ENCODE data around the gene ATP2B1.

ATP2B1 gene

DNA sequence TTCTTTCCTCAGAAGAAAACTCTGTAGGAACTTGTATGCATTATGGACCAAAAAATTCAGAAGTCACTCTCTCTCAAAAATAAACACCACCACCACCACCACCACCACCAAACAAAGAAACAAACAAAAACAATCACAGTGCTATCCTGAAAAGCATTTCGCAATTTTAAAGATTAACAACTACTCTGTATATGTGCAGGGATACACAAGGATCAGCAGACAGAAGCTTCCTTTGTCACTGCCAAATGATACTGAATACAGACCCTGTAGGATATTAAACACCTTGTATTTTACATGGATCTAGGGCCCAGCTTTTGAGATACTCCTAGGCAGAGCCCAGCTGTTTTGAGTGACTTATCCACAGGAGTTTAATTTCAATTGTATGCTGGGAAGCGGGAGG lies 31.7 kb downstream of the ATP2B1 start:
- no peak for DNase-seq (ENCODE audit: low read depth in 2 of 2)
- no peak overlapping the region for H3K4me3 ChIP-seq (replicated peaks in 1 of 2; ENCODE audit: low read depth in 2 of 2, low read length in 2 of 2)
- TF ChIP-seq, protein P1, sequence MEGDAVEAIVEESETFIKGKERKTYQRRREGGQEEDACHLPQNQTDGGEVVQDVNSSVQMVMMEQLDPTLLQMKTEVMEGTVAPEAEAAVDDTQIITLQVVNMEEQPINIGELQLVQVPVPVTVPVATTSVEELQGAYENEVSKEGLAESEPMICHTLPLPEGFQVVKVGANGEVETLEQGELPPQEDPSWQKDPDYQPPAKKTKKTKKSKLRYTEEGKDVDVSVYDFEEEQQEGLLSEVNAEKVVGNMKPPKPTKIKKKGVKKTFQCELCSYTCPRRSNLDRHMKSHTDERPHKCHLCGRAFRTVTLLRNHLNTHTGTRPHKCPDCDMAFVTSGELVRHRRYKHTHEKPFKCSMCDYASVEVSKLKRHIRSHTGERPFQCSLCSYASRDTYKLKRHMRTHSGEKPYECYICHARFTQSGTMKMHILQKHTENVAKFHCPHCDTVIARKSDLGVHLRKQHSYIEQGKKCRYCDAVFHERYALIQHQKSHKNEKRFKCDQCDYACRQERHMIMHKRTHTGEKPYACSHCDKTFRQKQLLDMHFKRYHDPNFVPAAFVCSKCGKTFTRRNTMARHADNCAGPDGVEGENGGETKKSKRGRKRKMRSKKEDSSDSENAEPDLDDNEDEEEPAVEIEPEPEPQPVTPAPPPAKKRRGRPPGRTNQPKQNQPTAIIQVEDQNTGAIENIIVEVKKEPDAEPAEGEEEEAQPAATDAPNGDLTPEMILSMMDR (IDR thresholded peaks at IDR 0.05; ENCODE audit: low read depth, low read length): no peak

DNA sequence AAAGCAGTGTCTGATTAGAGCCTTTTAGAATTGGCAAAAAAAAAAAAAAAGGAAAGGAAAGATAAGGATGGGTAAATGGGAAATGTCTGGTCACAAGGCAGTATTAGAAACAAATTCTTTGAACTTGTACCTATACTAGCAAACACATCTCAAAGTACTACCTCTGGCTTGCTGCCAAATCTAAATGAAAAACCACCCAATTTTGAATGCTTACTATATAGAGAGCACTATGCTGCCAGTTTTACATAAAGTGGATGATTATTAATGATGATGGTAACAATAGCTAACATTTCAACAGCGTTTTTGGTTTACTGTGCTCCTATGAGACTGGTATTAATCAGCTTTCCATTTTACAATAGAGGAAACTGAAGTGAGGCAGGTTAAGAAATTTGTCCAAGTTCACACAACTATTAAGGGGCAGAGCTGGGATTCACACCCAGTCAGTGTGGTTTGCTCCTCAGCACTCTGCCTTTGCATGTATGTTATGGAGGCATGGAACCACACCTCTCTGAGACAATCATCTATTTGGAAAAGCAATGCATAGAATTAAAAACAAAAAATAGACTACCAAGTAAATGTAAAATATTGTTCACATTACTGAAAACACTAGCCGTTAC lies 34.2 kb downstream of the ATP2B1 start:
- TF ChIP-seq, protein P1 (IDR thresholded peaks at IDR 0.05; ENCODE audit: low read depth, low read length): no peak
- no peak for DNase-seq (ENCODE audit: low read depth in 2 of 2)
- H3K4me3 ChIP-seq (replicated peaks in 1 of 2; ENCODE audit: low read depth in 2 of 2, low read length in 2 of 2): no peak overlapping the region

DNA sequence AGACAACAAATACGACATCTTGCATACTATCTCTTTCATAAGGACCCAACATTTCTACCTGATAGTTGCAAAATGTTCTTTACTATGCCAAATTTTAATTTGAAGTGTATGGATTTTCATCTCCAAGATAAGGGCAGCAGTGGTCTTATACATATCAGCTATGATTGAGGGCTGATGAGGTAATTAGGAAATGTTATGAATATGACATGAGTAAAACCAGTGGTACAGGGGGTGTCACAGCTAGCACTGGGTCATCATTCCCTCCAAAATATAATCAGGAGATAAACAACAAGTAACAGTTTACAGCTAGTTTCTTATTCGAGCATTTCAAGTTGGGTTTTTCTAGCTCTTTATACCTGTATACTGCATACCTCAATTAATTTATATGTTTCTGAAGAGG lies 35.0 kb downstream of the ATP2B1 start:
- H3K4me3 ChIP-seq (replicated peaks in 1 of 2; ENCODE audit: low read depth in 2 of 2, low read length in 2 of 2): no peak overlapping the region
- no peak for DNase-seq (ENCODE audit: low read depth in 2 of 2)
- TF ChIP-seq, protein P1 (IDR thresholded peaks at IDR 0.05; ENCODE audit: low read depth, low read length): no peak

DNA sequence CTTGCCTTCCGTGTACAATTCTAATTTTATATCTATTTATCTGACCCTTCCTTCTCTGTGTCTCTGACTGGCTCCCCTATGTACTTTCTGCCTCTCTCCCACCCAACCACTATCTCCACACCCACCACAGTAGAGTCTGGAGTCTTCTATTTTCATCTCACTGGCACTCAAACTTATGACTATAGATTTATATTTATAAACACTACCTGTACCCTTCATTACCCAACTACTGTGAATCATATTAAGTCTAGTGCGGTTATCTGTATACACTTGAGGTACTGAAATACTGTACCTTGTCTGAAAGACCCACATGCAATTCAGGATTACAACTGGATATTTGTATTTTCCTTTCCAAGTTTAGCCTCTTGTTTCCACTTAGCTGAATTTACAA lies 36.1 kb downstream of the ATP2B1 start:
- H3K4me3 ChIP-seq (replicated peaks in 1 of 2; ENCODE audit: low read depth in 2 of 2, low read length in 2 of 2): no peak overlapping the region
- no peak for DNase-seq (ENCODE audit: low read depth in 2 of 2)
- TF ChIP-seq, protein P1 (IDR thresholded peaks at IDR 0.05; ENCODE audit: low read depth, low read length): no peak

DNA sequence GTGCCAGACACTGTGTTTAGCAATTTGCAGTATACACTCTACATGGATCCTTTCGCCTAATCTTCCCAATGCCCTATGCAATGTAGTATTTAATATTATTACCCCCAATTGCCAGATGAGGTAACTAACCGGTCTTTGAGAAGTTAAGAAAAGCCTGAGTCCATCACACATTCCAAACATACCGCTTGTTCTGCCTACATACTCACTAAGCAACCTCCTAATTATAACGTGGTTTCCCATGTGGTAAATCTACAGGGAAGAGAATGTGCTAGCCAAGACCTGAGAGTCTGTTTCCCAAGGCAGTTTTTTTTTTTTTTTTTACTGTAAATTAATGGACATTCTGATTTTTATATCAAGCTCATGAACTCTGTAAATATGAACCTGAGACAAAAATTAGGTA lies 37.2 kb downstream of the ATP2B1 start:
- TF ChIP-seq, protein P1 (IDR thresholded peaks at IDR 0.05; ENCODE audit: low read depth, low read length): no peak
- no peak overlapping the region for H3K4me3 ChIP-seq (replicated peaks in 1 of 2; ENCODE audit: low read depth in 2 of 2, low read length in 2 of 2)
- DNase-seq (ENCODE audit: low read depth in 2 of 2): peak; percentile 71 to 76

DNA sequence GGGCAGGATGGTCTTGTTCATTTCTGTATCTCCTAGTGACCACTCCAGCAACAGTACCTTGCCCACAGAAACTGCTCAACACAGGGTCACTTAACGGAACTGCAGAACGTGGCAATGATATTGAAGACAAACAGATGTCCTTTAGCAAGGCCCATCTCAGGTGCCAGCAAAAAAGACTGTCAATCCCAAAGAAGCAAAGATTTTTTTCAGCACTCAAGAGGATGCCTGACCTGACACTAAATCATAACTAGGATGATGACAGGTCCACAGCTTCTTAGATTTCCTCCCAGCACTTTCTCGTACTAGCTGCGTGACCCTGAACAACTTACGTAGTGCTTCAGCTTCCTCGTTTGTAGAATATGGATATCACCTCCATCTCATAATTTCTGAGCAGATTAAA lies 39.4 kb downstream of the ATP2B1 start:
- no peak overlapping the region for H3K4me3 ChIP-seq (replicated peaks in 1 of 2; ENCODE audit: low read depth in 2 of 2, low read length in 2 of 2)
- DNase-seq (ENCODE audit: low read depth in 2 of 2): no peak
- TF ChIP-seq, protein P1 (IDR thresholded peaks at IDR 0.05; ENCODE audit: low read depth, low read length): no peak

DNA sequence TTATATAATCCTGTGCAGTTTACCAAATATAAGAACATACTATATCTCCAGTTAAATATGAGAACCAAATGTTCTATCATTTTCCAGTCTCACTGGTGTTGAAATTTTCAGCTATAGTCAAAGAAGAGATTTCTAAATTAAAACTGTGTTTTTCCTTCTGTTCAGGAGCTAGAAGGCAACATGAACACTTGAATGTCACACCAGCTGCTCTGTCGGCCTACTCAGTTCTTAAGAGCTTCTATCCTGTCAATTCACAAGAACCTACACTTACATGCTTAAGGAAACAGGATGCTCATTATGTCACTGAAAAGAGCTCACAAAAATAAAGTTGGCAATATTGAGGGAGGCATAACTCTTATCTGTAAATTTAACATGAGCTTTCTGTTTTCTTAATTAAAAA lies 43.1 kb downstream of the ATP2B1 start:
- TF ChIP-seq, protein P1 (IDR thresholded peaks at IDR 0.05; ENCODE audit: low read depth, low read length): no peak
- no peak overlapping the region for H3K4me3 ChIP-seq (replicated peaks in 1 of 2; ENCODE audit: low read depth in 2 of 2, low read length in 2 of 2)
- DNase-seq (ENCODE audit: low read depth in 2 of 2): no peak

All from cardiac fibroblast (primary cell).